Measurements from ENCODE around the gene KPNB1. TPM values are rescaled to one million over a fixed set of nuclear protein-coding genes. Genes with fewer than 3 reads are reported as not detected.

The KPNB1 gene
- total RNA-seq, 2 experiments from 2014 or later: 232 to 453 TPM

DNA sequence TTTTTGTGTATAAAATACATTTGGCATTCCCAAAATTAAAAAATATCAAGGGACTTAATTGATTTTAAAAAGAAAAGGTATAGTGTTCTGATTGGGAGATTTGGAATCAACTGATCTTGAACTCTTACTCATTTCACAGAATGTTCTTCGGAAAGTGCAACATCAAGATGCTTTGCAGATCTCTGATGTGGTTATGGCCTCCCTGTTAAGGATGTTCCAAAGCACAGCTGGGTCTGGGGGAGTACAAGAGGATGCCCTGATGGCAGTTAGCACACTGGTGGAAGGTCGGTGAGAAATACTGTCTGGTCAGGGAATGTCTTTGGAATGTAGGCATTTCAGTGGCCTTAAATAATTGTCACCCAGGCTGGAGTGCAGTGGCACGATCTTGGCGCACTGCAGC is 24.8 kb downstream of the KPNB1 start:
- no peaks in the 10 kb centered on the region for H3K9me2 ChIP-seq (ENCODE audit: insufficient read depth, low read length)
- H4K20me1 ChIP-seq (ENCODE audit: insufficient read depth, low read length): peaks cover 30% of the 10 kb centered on the region; the same call in 1 of the 2 replicates
- TF ChIP-seq CTCF (conservative IDR thresholded peaks at IDR 0.05; ENCODE audit: low read length) (no peak), EZH2phosphoT487 (IDR thresholded peaks at IDR 0.05; ENCODE audit: borderline replicate concordance, low read depth, low read length) (no peak)
- POLR2A ChIA-PET: interaction anchor here (1.7 kb wide), 1 partner anchor 12 kb away, joined by 7 read pairs; no protein-coding TSS in a partner anchor
- H3K27ac ChIP-seq (ENCODE audit: low read depth, low read length, poor library complexity, severe bottlenecking): no peak overlapping the region
- no peak overlapping the region for H3K4me3 ChIP-seq (ENCODE audit: low read depth, low read length, poor library complexity, severe bottlenecking)
- H3K4me2 ChIP-seq (ENCODE audit: low read length): no peak overlapping the region
- no peaks in the 10 kb centered on the region for H3K9me3 ChIP-seq (ENCODE audit: low read length)
- no TSS peak for BruUV-seq (replicated peaks)
- CTCF ChIA-PET (ENCODE audit: unreplicated experiment): no interaction called here
- no peaks in the 10 kb centered on the region for H3K4me1 ChIP-seq (ENCODE audit: insufficient read depth, low read length, poor library complexity, severe bottlenecking)
- H2AFZ ChIP-seq (ENCODE audit: low read length): no peak overlapping the region
- intact Hi-C loops (cut with micrococcal nuclease; ENCODE audit: unreplicated experiment): no loop called here
- no peak for DNase-seq (ENCODE audit: low spot score)
- peaks cover 99% of the 10 kb centered on the region for H3K36me3 ChIP-seq (ENCODE audit: insufficient read depth, low read length)
- peaks cover 23% of the 10 kb centered on the region; the same call in 1 of the 2 replicates for H3K79me2 ChIP-seq (ENCODE audit: insufficient read depth, low read depth, low read length)

DNA sequence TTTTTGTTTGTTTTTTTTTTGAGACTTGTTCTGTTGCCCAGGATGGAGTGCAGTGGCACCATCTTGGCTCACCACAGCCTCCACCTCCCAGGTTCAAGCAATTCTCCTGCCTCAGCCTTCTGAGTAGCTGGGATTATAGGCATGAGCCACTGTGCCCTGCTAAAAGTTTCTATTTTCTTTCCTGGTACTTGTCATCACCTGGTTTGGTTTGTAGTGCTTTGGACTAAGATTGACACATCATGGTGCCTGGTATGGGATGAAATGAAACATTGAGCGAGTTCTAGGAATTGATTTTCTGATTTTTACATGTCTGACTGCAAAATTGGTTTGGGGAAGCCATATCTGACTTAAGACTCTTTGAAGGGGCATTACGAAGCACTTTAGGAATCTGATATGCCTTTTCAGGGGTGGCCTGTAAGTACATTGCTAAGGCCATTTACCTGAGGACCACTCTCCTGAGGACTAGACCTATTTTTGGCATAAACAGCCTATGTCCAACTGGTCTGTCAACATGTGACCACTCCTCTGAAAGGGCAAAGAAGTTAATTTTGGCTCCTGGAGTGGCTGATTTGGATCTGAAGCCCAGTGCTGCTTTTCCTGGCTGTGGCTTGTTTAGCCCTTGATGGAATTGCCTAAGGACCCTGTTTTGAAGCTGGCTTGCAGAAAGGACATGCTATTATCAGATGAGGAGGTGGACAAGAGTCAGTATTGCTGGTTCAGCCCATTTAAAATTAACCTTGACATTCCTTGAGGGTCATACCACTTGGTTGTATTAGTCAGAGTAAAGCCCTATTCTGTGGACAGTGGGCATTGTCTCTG is 25.9 kb downstream of the KPNB1 start:
- Histone ChIP-seq H3K4me2 (ENCODE audit: low read length) (no peak overlapping the region), H3K79me2 (ENCODE audit: insufficient read depth, low read depth, low read length) (peaks cover 14% of the 10 kb centered on the region; the same call in 1 of the 2 replicates), H3K27ac (ENCODE audit: low read depth, low read length, poor library complexity, severe bottlenecking) (no peak overlapping the region), H4K20me1 (ENCODE audit: insufficient read depth, low read length) (peaks cover 27% of the 10 kb centered on the region; the same call in 1 of the 2 replicates), H3K36me3 (ENCODE audit: insufficient read depth, low read length) (peaks cover 99% of the 10 kb centered on the region), H3K4me1 (ENCODE audit: insufficient read depth, low read length, poor library complexity, severe bottlenecking) (no peaks in the 10 kb centered on the region), H2AFZ (ENCODE audit: low read length) (no peak overlapping the region), H3K9me3 (ENCODE audit: low read length) (no peaks in the 10 kb centered on the region), H3K9me2 (ENCODE audit: insufficient read depth, low read length) (no peaks in the 10 kb centered on the region), H3K4me3 (ENCODE audit: low read depth, low read length, poor library complexity, severe bottlenecking) (no peak overlapping the region)
- BruUV-seq (replicated peaks): TSS peak; percentile 9
- POLR2A ChIA-PET: interaction anchor here (0.7 to 1.6 kb wide), 3 partner anchors 11 to 423 kb away, joined by 3 to 11 read pairs (median 4); no protein-coding TSS in a partner anchor
- CTCF ChIA-PET (ENCODE audit: unreplicated experiment): no interaction called here
- intact Hi-C loops (cut with micrococcal nuclease; ENCODE audit: unreplicated experiment): no loop called here
- DNase-seq (ENCODE audit: low spot score): no peak
- TF ChIP-seq EZH2phosphoT487 (IDR thresholded peaks at IDR 0.05; ENCODE audit: borderline replicate concordance, low read depth, low read length) (no peak), CTCF (conservative IDR thresholded peaks at IDR 0.05; ENCODE audit: low read length) (no peak)

DNA sequence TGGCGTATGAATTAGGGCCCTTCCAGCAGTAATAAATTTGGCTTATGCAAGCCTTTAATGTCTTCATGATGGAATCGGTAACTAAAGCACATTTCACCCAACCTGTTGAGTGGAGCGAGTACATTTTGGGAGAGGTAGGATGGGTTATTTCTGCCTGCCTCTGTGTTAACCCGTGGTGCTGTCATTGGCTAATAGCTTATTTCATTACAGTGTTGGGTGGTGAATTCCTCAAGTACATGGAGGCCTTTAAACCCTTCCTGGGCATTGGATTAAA is 26.4 kb downstream of the KPNB1 start:
- H3K4me3 ChIP-seq (ENCODE audit: low read depth, low read length, poor library complexity, severe bottlenecking): no peak overlapping the region
- H3K9me2 ChIP-seq (ENCODE audit: insufficient read depth, low read length): no peaks in the 10 kb centered on the region
- H3K9me3 ChIP-seq (ENCODE audit: low read length): no peaks in the 10 kb centered on the region
- H3K36me3 ChIP-seq (ENCODE audit: insufficient read depth, low read length): peaks cover 98% of the 10 kb centered on the region
- H3K4me1 ChIP-seq (ENCODE audit: insufficient read depth, low read length, poor library complexity, severe bottlenecking): no peaks in the 10 kb centered on the region
- BruUV-seq (replicated peaks): no TSS peak
- POLR2A ChIA-PET: interaction anchor here (0.7 to 1.6 kb wide), 4 partner anchors 11 to 424 kb away, joined by 3 to 11 read pairs (median 4); no protein-coding TSS in a partner anchor
- DNase-seq (ENCODE audit: low spot score): no peak
- intact Hi-C loops (cut with micrococcal nuclease; ENCODE audit: unreplicated experiment): no loop called here
- TF ChIP-seq EZH2phosphoT487 (IDR thresholded peaks at IDR 0.05; ENCODE audit: borderline replicate concordance, low read depth, low read length) (no peak), CTCF (conservative IDR thresholded peaks at IDR 0.05; ENCODE audit: low read length) (no peak)
- no peak overlapping the region for H3K4me2 ChIP-seq (ENCODE audit: low read length)
- CTCF ChIA-PET (ENCODE audit: unreplicated experiment): no interaction called here
- H3K27ac ChIP-seq (ENCODE audit: low read depth, low read length, poor library complexity, severe bottlenecking): no peak overlapping the region
- H3K79me2 ChIP-seq (ENCODE audit: insufficient read depth, low read depth, low read length): peaks cover 12% of the 10 kb centered on the region; the same call in 1 of the 2 replicates
- peaks cover 25% of the 10 kb centered on the region; the same call in 1 of the 2 replicates for H4K20me1 ChIP-seq (ENCODE audit: insufficient read depth, low read length)
- H2AFZ ChIP-seq (ENCODE audit: low read length): no peak overlapping the region
